Thyroid gland (tissue), 4 donors: ENCODE measurements around the gene C10orf67. TPM values are rescaled to one million over a fixed set of nuclear protein-coding genes. Genes with fewer than 3 reads are reported as not detected.
"Not testable (repeated sequence)": the region's sequence is repeated elsewhere in the genome, so short reads cannot be mapped to it uniquely, and the experiment has no call there.

Experiments
- DNase-seq, 2 donors: peaks; one replicate each; pipeline ENCODE4 v3.0.0-alpha.2; 2019
- H3K27ac ChIP-seq, 3 donors: fragments of 200-600 bp; sonication (generic); 1 replicate in 2 of 3; 2 replicates in 1 of 3; pipeline ENCODE4 v1.5.1; 2016 to 2019; ENCODE audit warnings: mild to moderate bottlenecking in 1 of 3, moderate library complexity in 1 of 3
- H3K27me3 ChIP-seq: fragments of 200-600 bp; sonication (generic); one replicate; pipeline ENCODE4 v1.5.1; 2019
- H3K36me3 ChIP-seq, 2 donors: fragments of 200-600 bp; sonication (generic); one replicate each; pipeline ENCODE4 v1.5.1; 2016 to 2019
- H3K4me1 ChIP-seq, 2 donors: fragments of 200-600 bp; sonication (generic); one replicate each; pipeline ENCODE4 v1.5.1; 2017 to 2019
- H3K4me3 ChIP-seq, 3 donors: fragments of 200-600 bp; sonication (generic); replicated peaks in 1 of 3; 1 replicate in 2 of 3; 2 replicates in 1 of 3; pipeline ENCODE4 v1.5.1; 2016; ENCODE audit warnings: mild to moderate bottlenecking in 1 of 3
- H3K9me3 ChIP-seq: fragments of 200-600 bp; sonication (generic); one replicate; pipeline ENCODE4 v1.5.1; 2017
- CTCF ChIP-seq, 6 experiments: fragments of 200-600 bp in 3 of 6; fragments of 450-650 bp in 3 of 6; sonication (generic) in 3 of 6; IDR thresholded peaks; one replicate each; pipeline ENCODE4 v1.5.1; 2016 to 2019; ENCODE audit warnings: antibody characterized with exemption in 6 of 6, mild to moderate bottlenecking in 2 of 6, inconsistent platforms in 1 of 6, moderate library complexity in 1 of 6
- POLR2A ChIP-seq, 2 donors: fragments of 450-650 bp; IDR thresholded peaks; one replicate each; pipeline ENCODE4 v1.6.1; 2017; ENCODE audit warnings: antibody characterized with exemption in 2 of 2, mild to moderate bottlenecking in 2 of 2, moderate library complexity in 1 of 2
- WGBS, 2 donors: methylation state at CpG; one replicate each; pipeline ENCODE4 v1.1.5; 2017; 5-methylcytosine and 5-hydroxymethylcytosine counted together
- intact Hi-C: fragments of 100-400 bp; cut with DNase I; formaldehyde crosslinking; loops from one replicate; pipeline ENCODE4 v1.15.1; 2023
- total RNA-seq, 4 donors: library from RNA; depleted of rRNA; stranded (reverse); fragments of >200 nt; gene quantifications; one replicate each; pipeline ENCODE4 v1.2.3, GENCODE V29; 2016

Gene C10orf67
- total RNA-seq, 4 donors from 2014 or later, result 0.13 to 0.98 (median 0.54) TPM; not detected in 1

- Histone ChIP-seq H3K36me3 (no peaks in the 10 kb centered on the region), H3K27ac (peak overlapping the region; percentile 70 to 84 (median 78)), H3K4me1 (peaks cover 5 to 19% of the 10 kb centered on the region in 2 donors), H3K9me3 (no peaks in the 10 kb centered on the region), H3K4me3 (no peak overlapping the region), H3K27me3 (no peaks in the 10 kb centered on the region)
- intact Hi-C loops, result loop anchor here (10.0 kb wide), 1 partner anchor 66 kb away; the partner anchor contains the start of gene OTUD1
- no peak for DNase-seq
- TF ChIP-seq POLR2A (IDR thresholded peaks at IDR 0.05), result no peak
- no peak for TF ChIP-seq CTCF (IDR thresholded peaks at IDR 0.05)
- WGBS, 2 donors, result 42 to 52% methylated on average over 7 of the region's 7 CpGs
These were observed 24.4 kb upstream of the C10orf67 start for GRCh38 chr10:23368816-23369640.

- DNase-seq, result peak; percentile 35 to 52
- Histone ChIP-seq H3K4me3 (no peak overlapping the region), H3K27ac (peak overlapping the region; percentile 70 to 84 (median 78)), H3K27me3 (no peaks in the 10 kb centered on the region), H3K9me3 (no peaks in the 10 kb centered on the region), H3K36me3 (no peaks in the 10 kb centered on the region), H3K4me1 (peaks cover 5 to 19% of the 10 kb centered on the region in 2 donors)
- intact Hi-C loops, result loop anchor here (10.0 kb wide), 1 partner anchor 67 kb away; the partner anchor contains the start of gene OTUD1
- 47 to 50% methylated on average over 6 of the region's 6 CpGs for WGBS, 2 donors
- TF ChIP-seq POLR2A (IDR thresholded peaks at IDR 0.05) (no peak), CTCF (IDR thresholded peaks at IDR 0.05) (no peak)
These were observed 23.4 kb upstream of the C10orf67 start for GRCh38 chr10:23367896-23368595.

- H3K9me3 ChIP-seq, DNase-seq, H3K36me3 ChIP-seq, H3K27me3 ChIP-seq, H3K4me3 ChIP-seq: not testable (repeated sequence)
- intact Hi-C loops, result loop anchor here (10.0 kb wide), 1 partner anchor 69 kb away; the partner anchor contains the start of gene OTUD1
- 81 to 94% methylated on average over 4 of the region's 4 CpGs for WGBS, 2 donors
- H3K27ac ChIP-seq, result peak overlapping the region in 1 of 3 donors; percentile 34
- H3K4me1 ChIP-seq, result peaks cover 5 to 19% of the 10 kb centered on the region in 2 donors
These were observed 20.9 kb upstream of the C10orf67 start for GRCh38 chr10:23365417-23366030.

GRCh38 chr10:23364378-23364777, 19.8 kb upstream of the C10orf67 start:
- DNase-seq, result peak; percentile 72 to 73
- intact Hi-C loops, result loop anchor here (10.0 kb wide), 1 partner anchor 70 kb away; the partner anchor contains the start of gene OTUD1
- Histone ChIP-seq H3K27ac (peak overlapping the region; percentile 30 to 64 (median 34)), H3K36me3 (no peaks in the 10 kb centered on the region), H3K4me3 (no peak overlapping the region), H3K27me3 (no peaks in the 10 kb centered on the region), H3K9me3 (no peaks in the 10 kb centered on the region), H3K4me1 (peaks cover 5 to 17% of the 10 kb centered on the region in 2 donors)
- TF ChIP-seq CTCF (IDR thresholded peaks at IDR 0.05) (no peak), POLR2A (IDR thresholded peaks at IDR 0.05) (peak in 1 of 2 donors; percentile 28)
- WGBS, 2 donors, result 18 to 33% methylated on average over 5 of the region's 5 CpGs

GRCh38 chr10:23363793-23364135, 19.2 kb upstream of the C10orf67 start:
- no peaks in the 10 kb centered on the region for H3K36me3 ChIP-seq
- intact Hi-C loops, result loop anchor here (10.0 kb wide), 1 partner anchor 71 kb away; the partner anchor contains the start of gene OTUD1
- peaks cover 5 to 11% of the 10 kb centered on the region in 2 donors for H3K4me1 ChIP-seq
- H3K4me3 ChIP-seq, result no peak overlapping the region
- no peaks in the 10 kb centered on the region for H3K27me3 ChIP-seq
- no peak for DNase-seq
- peak overlapping the region in 1 of 3 donors; percentile 64 for H3K27ac ChIP-seq
- WGBS, 2 donors, result 88 to 98% methylated on average over 5 of the region's 5 CpGs
- TF ChIP-seq CTCF (IDR thresholded peaks at IDR 0.05), result no peak
- TF ChIP-seq POLR2A (IDR thresholded peaks at IDR 0.05), result no peak
- no peaks in the 10 kb centered on the region for H3K9me3 ChIP-seq
